BJ (cell line): ENCODE results near the gene NAV2. TPM values are rescaled to one million over a fixed set of nuclear protein-coding genes. Genes with fewer than 3 reads are reported as not detected.

ENCODE experiments used
- CTCF ChIA-PET: fragments of 350-600 bp; formaldehyde crosslinking; extraction: SDS; loops from one replicate; lab custom pipeline; 2021; ENCODE audit warnings: antibody characterized with exemption, inconsistent platforms; lab: Yijun Ruan, JAX
- POLR2A ChIA-PET: fragments of 300-600 bp; sonication (Branson Sonifier 250); formaldehyde crosslinking; extraction: SDS; loops from one replicate; lab custom pipeline; 2021; ENCODE audit warnings: antibody characterized with exemption; lab: Charles Lee
- DNase-seq: peaks from one replicate; pipeline ENCODE4 v3.0.0-alpha.2; 2011; ENCODE audit warnings: low read depth
- H3K27me3 ChIP-seq: 2 replicates; pipeline ENCODE4 v1.6.0; 2011; ENCODE audit warnings: low read length; ENCODE audit not compliant: control insufficient read depth, insufficient read depth
- H3K36me3 ChIP-seq: 2 replicates; pipeline ENCODE4 v1.5.1; 2011; ENCODE audit warnings: low read length; ENCODE audit not compliant: control insufficient read depth, insufficient read depth
- H3K4me3 ChIP-seq: 2 replicates; pipeline ENCODE4 v1.5.1; 2011; ENCODE audit warnings: low read depth, mild to moderate bottlenecking, control low read depth, low read length
- CTCF ChIP-seq: IDR thresholded peaks from 2 replicates; pipeline ENCODE4 v1.5.1; 2011; ENCODE audit warnings: low read depth, mild to moderate bottlenecking, control low read depth, inconsistent platforms, low read length, moderate library complexity; ENCODE audit not compliant: insufficient read depth
- polyA plus RNA-seq: library from polyadenylated mRNA; depleted of rRNA; stranded (reverse); fragments of >200 nt; gene quantifications from 2 replicates; pipeline ENCODE4 v1.2.3, GENCODE V29; 2011

The NAV2 gene
- polyA plus RNA-seq, 1 experiment: 6.1 TPM

- no peaks in the 10 kb centered on the region for H3K27me3 ChIP-seq
- ChIA-PET POLR2A (no interaction called here), CTCF (interaction anchor here (1.0 kb wide), 1 partner anchor 15 kb away, joined by 3 read pairs; no protein-coding TSS in a partner anchor)
- no peak for TF ChIP-seq CTCF
- DNase-seq: no peak
- H3K4me3 ChIP-seq: no peak overlapping the region
- H3K36me3 ChIP-seq: no peaks in the 10 kb centered on the region
Measured at GRCh38 chr11:19821412-19821875, 108.8 kb downstream of the NAV2 start.

GRCh38 chr11:19821993-19822392, 109.4 kb downstream of the NAV2 start:
- CTCF ChIA-PET: no interaction called here
- Histone ChIP-seq H3K36me3 (no peaks in the 10 kb centered on the region), H3K27me3 (no peaks in the 10 kb centered on the region), H3K4me3 (no peak overlapping the region)
- POLR2A ChIA-PET: no interaction called here
- TF ChIP-seq CTCF: no peak
- no peak for DNase-seq

GRCh38 chr11:19822531-19822930, 109.9 kb downstream of the NAV2 start:
- no peak for TF ChIP-seq CTCF
- CTCF ChIA-PET: no interaction called here
- POLR2A ChIA-PET: no interaction called here
- no peaks in the 10 kb centered on the region for H3K36me3 ChIP-seq
- DNase-seq: no peak
- H3K27me3 ChIP-seq: no peaks in the 10 kb centered on the region
- H3K4me3 ChIP-seq: no peak overlapping the region

GRCh38 chr11:19826606-19827005, 114.0 kb downstream of the NAV2 start:
- no peak for TF ChIP-seq CTCF
- no peak for DNase-seq
- Histone ChIP-seq H3K4me3 (no peak overlapping the region), H3K36me3 (no peaks in the 10 kb centered on the region), H3K27me3 (no peaks in the 10 kb centered on the region)
- POLR2A ChIA-PET: no interaction called here
- CTCF ChIA-PET: interaction anchor here (1.0 kb wide), 1 partner anchor 25 kb away, joined by 3 read pairs; no protein-coding TSS in a partner anchor

- CTCF ChIA-PET: no interaction called here
- Histone ChIP-seq H3K4me3 (no peak overlapping the region), H3K27me3 (no peaks in the 10 kb centered on the region), H3K36me3 (no peaks in the 10 kb centered on the region)
- POLR2A ChIA-PET: no interaction called here
- no peak for TF ChIP-seq CTCF
- no peak for DNase-seq
Measured at GRCh38 chr11:19827399-19828135, 114.9 kb downstream of the NAV2 start.
